AG04450 (cell line): Measurements from ENCODE around the gene SLC26A11. TPM values are rescaled to one million over a fixed set of nuclear protein-coding genes. Genes with fewer than 3 reads are reported as not detected.

Experiments
- CTCF ChIA-PET: fragments of 300-600, 350-600 bp; formaldehyde crosslinking; extraction: SDS; loops from one replicate; lab custom pipeline; 2022; ENCODE audit warnings: antibody characterized with exemption, inconsistent platforms; lab: Charles Lee
- POLR2A ChIA-PET: fragments of 350-600 bp; formaldehyde crosslinking; extraction: SDS; loops from one replicate; lab custom pipeline; 2021; ENCODE audit warnings: antibody characterized with exemption, inconsistent platforms; lab: Yijun Ruan, JAX
- DNase-seq: peaks from one replicate; pipeline ENCODE4 v3.0.0-alpha.2; 2011; ENCODE audit warnings: low read depth, low spot score
- H3K27ac ChIP-seq: one replicate; pipeline ENCODE4 v1.5.1; 2012; ENCODE audit warnings: low read depth, low read length, control low read depth
- H3K27me3 ChIP-seq: one replicate; pipeline ENCODE4 v1.6.0; 2012; ENCODE audit warnings: low read length; ENCODE audit not compliant: control insufficient read depth, insufficient read depth
- H3K4me3 ChIP-seq: 2 replicates; pipeline ENCODE4 v1.5.1; 2011; ENCODE audit warnings: mild to moderate bottlenecking, low read depth, low read length, control low read depth
- H3K9me3 ChIP-seq: 2 replicates; pipeline ENCODE4 v1.5.1; 2012; ENCODE audit warnings: low read length; ENCODE audit not compliant: control insufficient read depth, insufficient read depth
- CTCF ChIP-seq: IDR thresholded peaks from 2 replicates; pipeline ENCODE4 v1.5.1; 2011; ENCODE audit warnings: low read depth, low read length, control low read depth, inconsistent platforms
- polyA plus RNA-seq: library from polyadenylated mRNA; depleted of rRNA; stranded (reverse); fragments of >200 nt; gene quantifications from 2 replicates; pipeline ENCODE4 v1.2.3, GENCODE V29; 2011

SLC26A11 gene
- polyA plus RNA-seq, 1 experiment = 8.9 TPM

GRCh38 chr17:80202197-80202596 is 18.0 kb upstream of the SLC26A11 start:
- ChIA-PET CTCF (no interaction called here), POLR2A (no interaction called here)
- Histone ChIP-seq H3K4me3 (no peak overlapping the region), H3K27me3 (no peaks in the 10 kb centered on the region), H3K27ac (no peak overlapping the region), H3K9me3 (no peaks in the 10 kb centered on the region; the same call in 1 of the 2 replicates)
- TF ChIP-seq CTCF = no peak
- no peak for DNase-seq

GRCh38 chr17:80203471-80203963 is 16.7 kb upstream of the SLC26A11 start:
- POLR2A ChIA-PET = interaction anchor here (0.8 kb wide), 1 partner anchor 56 kb away, joined by 3 read pairs; no protein-coding TSS in a partner anchor
- no peak for DNase-seq
- TF ChIP-seq CTCF = no peak
- Histone ChIP-seq H3K4me3 (no peak overlapping the region), H3K27me3 (no peaks in the 10 kb centered on the region), H3K9me3 (no peaks in the 10 kb centered on the region; the same call in 1 of the 2 replicates), H3K27ac (no peak overlapping the region)
- CTCF ChIA-PET = no interaction called here

- ChIA-PET CTCF (interaction anchor here (0.8 to 0.9 kb wide), 3 partner anchors 9 to 14 kb away, joined by 3 read pairs; no protein-coding TSS in a partner anchor), POLR2A (interaction anchor here (0.7 to 0.8 kb wide), 2 partner anchors 16 to 93 kb away, joined by 4 to 5 read pairs; no protein-coding TSS in a partner anchor)
- no peak overlapping the region for H3K27ac ChIP-seq
- no peak for TF ChIP-seq CTCF
- DNase-seq = no peak
- H3K4me3 ChIP-seq = no peak overlapping the region
- H3K9me3 ChIP-seq = no peaks in the 10 kb centered on the region; the same call in 1 of the 2 replicates
- H3K27me3 ChIP-seq = no peaks in the 10 kb centered on the region
Measured at GRCh38 chr17:80204626-80205468, 15.4 kb upstream of the SLC26A11 start.

GRCh38 chr17:80205811-80206210 is 14.4 kb upstream of the SLC26A11 start:
- no peaks in the 10 kb centered on the region; the same call in 1 of the 2 replicates for H3K9me3 ChIP-seq
- ChIA-PET POLR2A (interaction anchor here (1.5 kb wide), 1 partner anchor 14 kb away, joined by 5 read pairs; the partner anchor contains the start of genes SGSH and SLC26A11), CTCF (interaction anchor here (0.8 to 0.9 kb wide), 2 partner anchors 9 to 15 kb away, joined by 3 read pairs; no protein-coding TSS in a partner anchor)
- no peaks in the 10 kb centered on the region for H3K27me3 ChIP-seq
- no peak overlapping the region for H3K4me3 ChIP-seq
- no peak for DNase-seq
- H3K27ac ChIP-seq = no peak overlapping the region
- TF ChIP-seq CTCF = no peak
